Measurements from ENCODE around the gene CLNS1A. TPM values are rescaled to one million over a fixed set of nuclear protein-coding genes. Genes with fewer than 3 reads are reported as not detected.

Gene CLNS1A
- polyA plus RNA-seq, 1 donor (not counting 4 experiments of a cell fraction or from before 2014, with no cell fraction given), result 208 TPM

DNA sequence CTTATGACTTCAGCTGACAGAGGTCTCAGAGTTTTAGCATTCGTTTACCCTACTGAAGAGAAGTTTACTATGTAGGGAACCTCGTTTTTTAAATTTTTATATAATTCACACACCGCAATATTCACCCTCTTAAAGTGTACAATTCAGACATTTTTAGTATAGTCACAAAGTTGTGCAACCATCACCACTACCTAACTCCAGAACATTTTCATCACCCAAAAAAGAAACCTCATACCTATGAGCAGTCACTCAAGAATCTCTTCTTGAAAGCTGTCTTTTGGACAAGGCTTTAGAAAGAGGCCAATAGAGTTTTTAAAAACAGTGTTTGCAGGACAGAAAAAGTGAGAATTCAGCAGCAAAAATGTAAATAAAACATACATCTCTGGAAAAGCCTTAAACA is 39.5 kb upstream of the CLNS1A start:
- Histone ChIP-seq H3K4me3 (ENCODE audit: control insufficient read depth in 2 of 3, extremely low read depth in 1 of 3, insufficient read depth in 2 of 3, low read depth in 1 of 3, low read length in 3 of 3) (no peak overlapping the region), H3K4me1 (ENCODE audit: control insufficient read depth, extremely low read depth, insufficient read depth, low read length) (no peaks in the 10 kb centered on the region), H3K27me3 (ENCODE audit: control insufficient read depth, extremely low read depth, insufficient read depth, low read length) (no peaks in the 10 kb centered on the region), H4K20me1 (ENCODE audit: control insufficient read depth, extremely low read depth, insufficient read depth, low read length) (no peaks in the 10 kb centered on the region), H2AFZ (ENCODE audit: control insufficient read depth, low read length) (no peak overlapping the region), H3K79me2 (ENCODE audit: control insufficient read depth, insufficient read depth, low read length) (no peaks in the 10 kb centered on the region), H3K27ac (ENCODE audit: control insufficient read depth, insufficient read depth, low read length) (no peak overlapping the region), H3K36me3 (ENCODE audit: control insufficient read depth in 2 of 2, extremely low read depth in 1 of 2, insufficient read depth in 2 of 2, low read length in 2 of 2) (peaks cover 4 to 8% of the 10 kb centered on the region in 2 experiments), H3K9ac (ENCODE audit: control insufficient read depth, extremely low read depth, insufficient read depth, low read length) (no peak overlapping the region), H3K4me2 (ENCODE audit: control insufficient read depth, extremely low read depth, insufficient read depth, low read depth, low read length) (no peak overlapping the region), H3K9me3 (ENCODE audit: control insufficient read depth, low read depth, low read length) (no peaks in the 10 kb centered on the region), H3K9me1 (ENCODE audit: control insufficient read depth, extremely low read depth, insufficient read depth, low read length) (no peaks in the 10 kb centered on the region)
- DNase-seq (ENCODE audit: low read depth, low spot score) (no peak), FAIRE-seq (no peak)
- no peak for TF ChIP-seq EZH2 (IDR thresholded peaks at IDR 0.05; ENCODE audit: low read length)
- TF ChIP-seq, protein P1, sequence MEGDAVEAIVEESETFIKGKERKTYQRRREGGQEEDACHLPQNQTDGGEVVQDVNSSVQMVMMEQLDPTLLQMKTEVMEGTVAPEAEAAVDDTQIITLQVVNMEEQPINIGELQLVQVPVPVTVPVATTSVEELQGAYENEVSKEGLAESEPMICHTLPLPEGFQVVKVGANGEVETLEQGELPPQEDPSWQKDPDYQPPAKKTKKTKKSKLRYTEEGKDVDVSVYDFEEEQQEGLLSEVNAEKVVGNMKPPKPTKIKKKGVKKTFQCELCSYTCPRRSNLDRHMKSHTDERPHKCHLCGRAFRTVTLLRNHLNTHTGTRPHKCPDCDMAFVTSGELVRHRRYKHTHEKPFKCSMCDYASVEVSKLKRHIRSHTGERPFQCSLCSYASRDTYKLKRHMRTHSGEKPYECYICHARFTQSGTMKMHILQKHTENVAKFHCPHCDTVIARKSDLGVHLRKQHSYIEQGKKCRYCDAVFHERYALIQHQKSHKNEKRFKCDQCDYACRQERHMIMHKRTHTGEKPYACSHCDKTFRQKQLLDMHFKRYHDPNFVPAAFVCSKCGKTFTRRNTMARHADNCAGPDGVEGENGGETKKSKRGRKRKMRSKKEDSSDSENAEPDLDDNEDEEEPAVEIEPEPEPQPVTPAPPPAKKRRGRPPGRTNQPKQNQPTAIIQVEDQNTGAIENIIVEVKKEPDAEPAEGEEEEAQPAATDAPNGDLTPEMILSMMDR (optimal IDR thresholded peaks at IDR 0.05 in 1 of 3, IDR thresholded peaks at IDR 0.05 in 1 of 3, conservative IDR thresholded peaks at IDR 0.05 in 1 of 3; ENCODE audit: extremely low read depth in 1 of 3, insufficient read depth in 2 of 3, low read length in 3 of 3), result no peak
- dilution Hi-C loops (cut with MboI; ENCODE audit: extremely low pct_ligation_motif_present, low sequenced_read_pairs), result no loop called here

DNA sequence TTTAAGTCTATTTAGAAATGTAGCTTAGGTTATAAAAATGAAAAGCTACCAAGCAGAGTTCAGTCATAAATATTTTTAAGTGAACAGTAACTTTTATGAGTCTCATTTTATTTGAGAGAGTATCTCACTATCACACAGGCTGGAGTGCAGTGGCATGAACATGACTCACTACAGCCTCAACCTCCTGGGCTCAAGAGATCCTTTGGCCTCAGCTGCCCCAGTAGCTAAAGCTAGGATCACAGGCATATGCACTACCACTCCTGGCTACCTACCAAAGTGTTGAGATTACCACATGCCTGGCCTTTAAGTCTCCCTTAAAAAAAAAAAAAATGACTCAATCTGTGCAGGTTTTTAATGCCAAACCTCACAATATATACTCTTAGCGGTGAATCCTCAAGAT is 34.7 kb upstream of the CLNS1A start:
- no peak overlapping the region for H3K4me3 ChIP-seq (ENCODE audit: control insufficient read depth in 2 of 3, extremely low read depth in 1 of 3, insufficient read depth in 2 of 3, low read depth in 1 of 3, low read length in 3 of 3)

More for the DNA sequence above, 34.7 kb upstream of the CLNS1A start:
- no peak for DNase-seq (ENCODE audit: low read depth, low spot score)
- Histone ChIP-seq H3K27me3 (ENCODE audit: control insufficient read depth, extremely low read depth, insufficient read depth, low read length) (no peaks in the 10 kb centered on the region), H3K9ac (ENCODE audit: control insufficient read depth, extremely low read depth, insufficient read depth, low read length) (no peak overlapping the region), H3K4me1 (ENCODE audit: control insufficient read depth, extremely low read depth, insufficient read depth, low read length) (no peaks in the 10 kb centered on the region), H3K27ac (ENCODE audit: control insufficient read depth, insufficient read depth, low read length) (no peak overlapping the region), H3K79me2 (ENCODE audit: control insufficient read depth, insufficient read depth, low read length) (no peaks in the 10 kb centered on the region), H3K9me3 (ENCODE audit: control insufficient read depth, low read depth, low read length) (no peaks in the 10 kb centered on the region), H2AFZ (ENCODE audit: control insufficient read depth, low read length) (no peak overlapping the region), H3K4me2 (ENCODE audit: control insufficient read depth, extremely low read depth, insufficient read depth, low read depth, low read length) (no peak overlapping the region), H3K9me1 (ENCODE audit: control insufficient read depth, extremely low read depth, insufficient read depth, low read length) (no peaks in the 10 kb centered on the region), H3K36me3 (ENCODE audit: control insufficient read depth in 2 of 2, extremely low read depth in 1 of 2, insufficient read depth in 2 of 2, low read length in 2 of 2) (peaks cover 4 to 14% of the 10 kb centered on the region in 2 experiments), H4K20me1 (ENCODE audit: control insufficient read depth, extremely low read depth, insufficient read depth, low read length) (no peaks in the 10 kb centered on the region)
- TF ChIP-seq EZH2 (IDR thresholded peaks at IDR 0.05; ENCODE audit: low read length), result no peak
- TF ChIP-seq, protein P1 (optimal IDR thresholded peaks at IDR 0.05 in 1 of 3, IDR thresholded peaks at IDR 0.05 in 1 of 3, conservative IDR thresholded peaks at IDR 0.05 in 1 of 3; ENCODE audit: extremely low read depth in 1 of 3, insufficient read depth in 2 of 3, low read length in 3 of 3), result no peak
- dilution Hi-C loops (cut with MboI; ENCODE audit: extremely low pct_ligation_motif_present, low sequenced_read_pairs), result no loop called here
- FAIRE-seq, result no peak

Data from keratinocyte (primary cell).